LNCaP clone FGC (cell line): Measurements from ENCODE around the gene MBNL2.

ENCODE experiments used
- DNase-seq: peaks from one replicate; pipeline ENCODE4 v3.0.0-alpha.2; 2011; ENCODE audit warnings: low read depth
- H3K4me3 ChIP-seq: 2 replicates; pipeline ENCODE4 v1.5.1; 2011; ENCODE audit warnings: mild to moderate bottlenecking, low read depth, low read length, control low read depth
- TF ChIP-seq, protein P1 (sequence below): IDR thresholded peaks from 2 replicates; pipeline ENCODE4 v1.5.1; 2012; ENCODE audit warnings: mild to moderate bottlenecking; ENCODE audit not compliant: control insufficient read depth, insufficient read depth; ENCODE audit errors: extremely low read depth

The MBNL2 gene

DNA sequence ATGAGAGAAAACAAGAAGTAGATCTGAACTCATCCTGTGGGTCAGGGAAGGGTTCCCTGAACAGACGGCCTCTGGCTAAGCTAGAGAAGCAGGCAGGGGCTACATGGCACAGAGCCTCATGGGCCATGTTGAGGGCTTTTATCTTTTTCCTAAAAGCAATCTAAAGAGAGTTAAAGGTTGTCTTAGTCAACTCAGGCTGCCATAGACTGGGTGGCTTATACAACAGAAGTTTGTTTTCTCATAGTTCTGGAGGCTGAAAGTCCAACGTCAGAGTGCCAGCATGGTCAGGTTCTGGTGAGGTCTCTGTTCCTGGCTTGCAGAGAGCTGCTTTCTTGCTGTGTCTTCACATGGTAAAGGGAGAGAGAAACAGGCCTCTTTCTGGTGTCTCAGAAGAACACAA lies 2.9 kb upstream of the MBNL2 start:
- TF ChIP-seq, protein P1, sequence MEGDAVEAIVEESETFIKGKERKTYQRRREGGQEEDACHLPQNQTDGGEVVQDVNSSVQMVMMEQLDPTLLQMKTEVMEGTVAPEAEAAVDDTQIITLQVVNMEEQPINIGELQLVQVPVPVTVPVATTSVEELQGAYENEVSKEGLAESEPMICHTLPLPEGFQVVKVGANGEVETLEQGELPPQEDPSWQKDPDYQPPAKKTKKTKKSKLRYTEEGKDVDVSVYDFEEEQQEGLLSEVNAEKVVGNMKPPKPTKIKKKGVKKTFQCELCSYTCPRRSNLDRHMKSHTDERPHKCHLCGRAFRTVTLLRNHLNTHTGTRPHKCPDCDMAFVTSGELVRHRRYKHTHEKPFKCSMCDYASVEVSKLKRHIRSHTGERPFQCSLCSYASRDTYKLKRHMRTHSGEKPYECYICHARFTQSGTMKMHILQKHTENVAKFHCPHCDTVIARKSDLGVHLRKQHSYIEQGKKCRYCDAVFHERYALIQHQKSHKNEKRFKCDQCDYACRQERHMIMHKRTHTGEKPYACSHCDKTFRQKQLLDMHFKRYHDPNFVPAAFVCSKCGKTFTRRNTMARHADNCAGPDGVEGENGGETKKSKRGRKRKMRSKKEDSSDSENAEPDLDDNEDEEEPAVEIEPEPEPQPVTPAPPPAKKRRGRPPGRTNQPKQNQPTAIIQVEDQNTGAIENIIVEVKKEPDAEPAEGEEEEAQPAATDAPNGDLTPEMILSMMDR, result no peak
- no peak overlapping the region for H3K4me3 ChIP-seq
- no peak for DNase-seq

GRCh38 chr13:97220151-97220900 lies 1.8 kb upstream of the MBNL2 start:
- TF ChIP-seq, protein P1, result no peak
- no peak overlapping the region for H3K4me3 ChIP-seq
- DNase-seq, result no peak

DNA sequence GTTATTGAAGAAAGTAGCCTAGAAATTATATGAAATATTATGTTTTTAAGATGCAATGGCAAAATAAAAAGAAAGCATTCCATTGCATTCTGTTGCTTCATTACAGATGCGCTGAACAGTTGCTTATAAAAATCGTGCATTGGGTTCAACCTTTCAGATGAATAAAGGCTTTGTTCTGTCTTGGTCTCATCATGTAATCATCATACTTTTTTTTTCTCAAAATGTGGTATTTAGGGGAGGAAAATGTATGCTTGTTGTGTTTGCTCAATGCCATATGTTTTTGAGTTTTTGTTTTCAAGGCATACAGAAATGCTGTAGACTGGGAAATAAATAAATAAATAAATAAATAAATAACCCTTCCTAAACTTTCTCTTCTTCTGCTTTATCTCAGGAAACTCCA lies 1.1 kb upstream of the MBNL2 start:
- H3K4me3 ChIP-seq, result no peak overlapping the region
- TF ChIP-seq, protein P1, result no peak
- DNase-seq, result no peak

DNA sequence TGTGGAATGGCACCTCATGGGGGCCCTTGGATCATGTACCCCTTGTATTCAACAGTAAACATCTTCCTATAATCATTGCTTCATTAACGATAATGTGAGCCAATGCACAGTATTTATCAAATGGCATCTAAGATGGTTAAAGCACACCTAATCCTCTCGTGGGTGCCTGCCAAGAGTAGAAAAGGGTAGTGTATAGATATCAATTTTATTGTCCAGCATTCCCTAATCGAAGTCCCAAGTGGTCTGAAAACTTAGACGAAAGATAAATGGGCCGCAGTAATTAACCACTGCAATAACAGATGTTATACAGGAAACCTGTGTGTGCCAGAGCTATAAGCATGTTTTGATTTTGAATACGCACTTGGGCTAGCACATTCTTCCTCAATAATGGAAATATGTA lies 667 bp upstream of the MBNL2 start:
- no peak overlapping the region for H3K4me3 ChIP-seq
- no peak for DNase-seq
- TF ChIP-seq, protein P1, result no peak

DNA sequence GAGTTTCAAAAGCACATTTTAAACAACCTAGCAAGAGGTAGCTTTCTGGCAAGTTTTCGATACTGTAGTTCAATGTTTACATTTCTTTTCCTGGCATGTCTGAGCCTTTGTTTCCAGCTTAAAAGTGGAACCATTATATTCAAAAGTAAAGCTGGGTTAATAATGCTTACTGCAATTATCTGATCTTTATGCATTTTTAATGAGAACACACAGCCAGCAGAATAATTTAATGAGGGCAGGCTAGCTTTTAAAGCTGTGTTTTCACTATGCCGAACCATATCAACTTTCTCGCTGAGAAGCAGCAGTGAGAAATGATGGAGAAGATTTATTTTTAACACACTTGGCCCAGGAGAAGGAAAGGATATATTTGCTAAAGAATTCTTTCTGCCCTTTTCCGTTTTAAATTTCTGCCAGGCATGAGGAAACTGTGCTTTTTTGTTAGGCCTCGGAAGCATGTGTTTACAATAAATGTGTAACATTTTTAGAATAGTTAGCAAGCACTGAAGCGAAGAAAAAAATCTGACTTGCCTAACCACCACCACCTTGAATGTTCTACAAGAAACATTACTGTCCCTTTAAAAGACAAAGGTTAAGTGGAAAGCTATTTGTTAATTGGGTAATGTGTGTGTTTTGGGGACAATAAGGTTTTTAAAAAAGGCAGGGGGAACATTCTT lies 1.0 kb downstream of the MBNL2 start:
- TF ChIP-seq, protein P1, result no peak
- peak overlapping the region; percentile 56 for H3K4me3 ChIP-seq
- no peak for DNase-seq

GRCh38 chr13:97223711-97224541 lies 1.8 kb downstream of the MBNL2 start:
- DNase-seq, result no peak
- H3K4me3 ChIP-seq, result peak overlapping the region; percentile 56

More at GRCh38 chr13:97223711-97224541, 1.8 kb downstream of the MBNL2 start:
- TF ChIP-seq, protein P1, result no peak
